Measurements from ENCODE around the gene FAM83D.

Gene FAM83D

DNA sequence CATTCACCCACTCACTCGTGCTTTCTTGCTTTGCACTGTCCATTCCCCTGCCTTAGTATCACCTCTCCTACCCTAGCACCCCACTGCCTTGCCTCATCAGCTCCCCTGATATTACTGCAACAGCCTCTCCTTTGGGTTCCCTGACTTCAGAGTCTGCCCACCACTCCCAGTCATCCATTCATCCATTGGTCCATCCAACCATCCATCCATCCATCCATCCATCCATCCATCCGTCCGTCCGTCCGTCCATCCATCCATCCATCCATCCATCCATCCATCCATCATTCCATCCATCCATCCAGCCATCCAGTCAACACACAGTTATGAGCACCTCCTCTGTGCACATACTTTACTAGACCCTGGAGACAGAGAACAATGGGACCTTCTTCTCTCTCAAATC is 22.9 kb upstream of the FAM83D start:
- no peak for DNase-seq (ENCODE audit: low read depth in 1 of 2, low spot score in 1 of 2)
- in situ Hi-C loops (cut with HindIII; ENCODE audit: low pct_unique_long_range_greater_than_20kb, low sequenced_read_pairs), result no loop called here

DNA sequence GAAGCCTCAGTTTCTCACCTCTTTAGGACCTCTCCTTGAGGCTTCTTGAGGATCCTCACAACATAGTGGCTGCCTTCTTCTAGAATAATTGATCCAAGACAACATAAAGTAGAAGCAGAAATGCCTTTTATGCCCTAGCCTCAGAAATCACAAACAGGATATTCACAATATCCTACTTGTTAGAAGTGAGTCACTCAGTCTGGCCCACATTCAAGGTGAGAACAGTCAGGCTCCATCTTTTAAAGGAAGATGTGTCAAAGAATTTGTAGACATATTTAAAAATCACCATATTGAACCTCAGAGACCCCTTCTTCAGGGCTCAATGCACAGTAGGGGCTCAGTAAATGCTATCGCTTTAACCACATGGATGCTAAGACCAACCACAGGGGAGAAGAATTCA is 20.8 kb upstream of the FAM83D start:
- no peak for DNase-seq (ENCODE audit: low read depth in 1 of 2, low spot score in 1 of 2)
- no peak for TF ChIP-seq JUND (IDR thresholded peaks at IDR 0.05; ENCODE audit: low read depth)
- in situ Hi-C loops (cut with HindIII; ENCODE audit: low pct_unique_long_range_greater_than_20kb, low sequenced_read_pairs), result no loop called here

More for the DNA sequence above, 22.9 kb upstream of the FAM83D start:
- no peak for TF ChIP-seq JUND (IDR thresholded peaks at IDR 0.05; ENCODE audit: low read depth)

DNA sequence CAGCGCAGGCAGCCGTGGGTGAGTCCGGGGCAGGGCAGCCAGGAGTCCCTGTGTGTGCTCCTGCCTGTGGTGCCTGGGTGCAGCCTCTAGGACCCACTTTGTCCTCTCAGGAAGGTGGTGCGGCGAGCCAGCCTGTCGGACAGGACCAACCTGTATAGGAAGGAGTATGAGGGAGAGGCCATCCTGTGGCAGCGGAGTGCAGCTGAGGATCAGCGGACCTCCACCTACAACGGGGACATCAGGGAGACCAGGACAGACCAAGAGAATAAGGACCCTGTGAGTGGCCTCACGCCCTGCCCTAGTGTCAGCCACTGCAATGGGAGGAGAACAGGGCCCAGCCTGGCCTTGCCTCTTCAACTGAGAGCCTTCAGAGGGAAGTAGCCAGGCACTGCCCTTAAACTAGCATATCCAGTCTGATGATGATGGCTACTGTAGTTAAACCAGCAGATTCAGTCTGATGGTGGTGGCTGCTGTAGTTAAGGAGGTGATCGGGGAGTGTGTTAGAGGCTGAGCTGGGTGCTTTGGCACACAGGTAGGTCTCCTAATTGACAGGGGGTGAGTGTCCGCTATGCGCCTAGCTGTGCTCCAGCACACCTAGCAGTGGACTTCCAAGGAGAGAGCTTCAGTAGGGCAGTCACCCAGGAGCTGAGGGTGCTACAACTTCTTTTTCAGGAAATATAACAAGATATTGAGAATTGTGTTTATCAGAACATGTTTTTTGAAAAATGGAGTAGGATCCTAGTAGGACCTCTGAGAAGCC is 18.1 kb upstream of the FAM83D start:
- peak in 1 of 2 experiments; percentile 41 for DNase-seq (ENCODE audit: low read depth in 1 of 2, low spot score in 1 of 2)
- in situ Hi-C loops (cut with HindIII; ENCODE audit: low pct_unique_long_range_greater_than_20kb, low sequenced_read_pairs), result no loop called here
- no peak for TF ChIP-seq JUND (IDR thresholded peaks at IDR 0.05; ENCODE audit: low read depth)

GRCh38 chr20:38915355-38915754 is 10.9 kb upstream of the FAM83D start:
- in situ Hi-C loops (cut with HindIII; ENCODE audit: low pct_unique_long_range_greater_than_20kb, low sequenced_read_pairs), result no loop called here
- TF ChIP-seq JUND (IDR thresholded peaks at IDR 0.05; ENCODE audit: low read depth), result no peak
- no peak for DNase-seq (ENCODE audit: low read depth in 1 of 2, low spot score in 1 of 2)

- in situ Hi-C loops (cut with HindIII; ENCODE audit: low pct_unique_long_range_greater_than_20kb, low sequenced_read_pairs), result no loop called here
- no peak for DNase-seq (ENCODE audit: low read depth in 1 of 2, low spot score in 1 of 2)
- no peak for TF ChIP-seq JUND (IDR thresholded peaks at IDR 0.05; ENCODE audit: low read depth)
Measured at GRCh38 chr20:38917657-38918056, 8.6 kb upstream of the FAM83D start.

DNA sequence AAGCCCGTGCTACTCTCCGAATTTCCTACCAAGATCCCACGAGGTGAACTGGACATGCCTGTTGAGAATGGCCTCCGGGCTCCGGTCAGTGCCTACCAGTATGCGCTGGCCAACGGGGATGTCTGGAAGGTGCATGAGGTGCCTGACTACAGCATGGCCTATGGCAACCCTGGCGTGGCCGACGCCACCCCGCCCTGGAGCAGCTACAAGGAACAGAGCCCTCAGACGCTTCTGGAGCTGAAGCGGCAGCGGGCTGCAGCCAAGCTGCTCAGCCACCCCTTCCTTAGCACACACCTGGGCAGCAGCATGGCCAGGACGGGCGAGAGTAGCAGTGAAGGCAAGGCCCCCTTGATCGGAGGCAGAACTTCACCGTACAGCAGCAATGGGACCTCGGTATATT is 8.0 kb upstream of the FAM83D start:
- TF ChIP-seq JUND (IDR thresholded peaks at IDR 0.05; ENCODE audit: low read depth), result no peak
- in situ Hi-C loops (cut with HindIII; ENCODE audit: low pct_unique_long_range_greater_than_20kb, low sequenced_read_pairs), result no loop called here
- no peak for DNase-seq (ENCODE audit: low read depth in 1 of 2, low spot score in 1 of 2)

GRCh38 chr20:38919683-38920082 is 6.5 kb upstream of the FAM83D start:
- no peak for TF ChIP-seq JUND (IDR thresholded peaks at IDR 0.05; ENCODE audit: low read depth)
- no peak for DNase-seq (ENCODE audit: low read depth in 1 of 2, low spot score in 1 of 2)
- in situ Hi-C loops (cut with HindIII; ENCODE audit: low pct_unique_long_range_greater_than_20kb, low sequenced_read_pairs), result no loop called here

- TF ChIP-seq JUND (IDR thresholded peaks at IDR 0.05; ENCODE audit: low read depth), result no peak
- in situ Hi-C loops (cut with HindIII; ENCODE audit: low pct_unique_long_range_greater_than_20kb, low sequenced_read_pairs), result no loop called here
- DNase-seq (ENCODE audit: low read depth in 1 of 2, low spot score in 1 of 2), result no peak
Measured at GRCh38 chr20:38920411-38920810, 5.8 kb upstream of the FAM83D start.

GRCh38 chr20:38920851-38921250 is 5.4 kb upstream of the FAM83D start:
- in situ Hi-C loops (cut with HindIII; ENCODE audit: low pct_unique_long_range_greater_than_20kb, low sequenced_read_pairs), result no loop called here
- no peak for DNase-seq (ENCODE audit: low read depth in 1 of 2, low spot score in 1 of 2)
- no peak for TF ChIP-seq JUND (IDR thresholded peaks at IDR 0.05; ENCODE audit: low read depth)

DNA sequence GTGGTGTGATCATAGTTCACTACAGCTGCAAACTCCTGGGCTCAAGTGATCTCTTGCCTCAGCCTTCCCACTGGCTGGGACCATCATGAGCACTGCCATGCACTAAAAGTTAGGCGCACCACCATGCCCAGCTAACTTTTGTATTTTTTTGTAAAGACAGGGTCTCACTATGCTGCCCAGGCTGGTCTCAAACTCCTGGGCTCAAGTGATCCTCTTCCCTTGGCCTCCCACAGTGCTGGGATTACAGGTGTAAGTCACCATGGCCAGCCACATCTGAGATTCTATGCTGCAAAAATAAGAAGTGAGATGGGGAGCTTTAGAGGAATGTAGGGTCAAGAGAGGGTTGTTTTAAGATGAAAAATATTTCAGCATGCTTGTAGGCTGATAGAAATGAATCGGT is 1.5 kb upstream of the FAM83D start:
- DNase-seq (ENCODE audit: low read depth in 1 of 2, low spot score in 1 of 2), result no peak
- no peak for TF ChIP-seq JUND (IDR thresholded peaks at IDR 0.05; ENCODE audit: low read depth)
- in situ Hi-C loops (cut with HindIII; ENCODE audit: low pct_unique_long_range_greater_than_20kb, low sequenced_read_pairs), result no loop called here

- no peak for TF ChIP-seq JUND (IDR thresholded peaks at IDR 0.05; ENCODE audit: low read depth)
- no peak for DNase-seq (ENCODE audit: low read depth in 1 of 2, low spot score in 1 of 2)
- in situ Hi-C loops (cut with HindIII; ENCODE audit: low pct_unique_long_range_greater_than_20kb, low sequenced_read_pairs), result no loop called here
Measured at GRCh38 chr20:38926934-38927616, 858 bp downstream of the FAM83D start.

DNA sequence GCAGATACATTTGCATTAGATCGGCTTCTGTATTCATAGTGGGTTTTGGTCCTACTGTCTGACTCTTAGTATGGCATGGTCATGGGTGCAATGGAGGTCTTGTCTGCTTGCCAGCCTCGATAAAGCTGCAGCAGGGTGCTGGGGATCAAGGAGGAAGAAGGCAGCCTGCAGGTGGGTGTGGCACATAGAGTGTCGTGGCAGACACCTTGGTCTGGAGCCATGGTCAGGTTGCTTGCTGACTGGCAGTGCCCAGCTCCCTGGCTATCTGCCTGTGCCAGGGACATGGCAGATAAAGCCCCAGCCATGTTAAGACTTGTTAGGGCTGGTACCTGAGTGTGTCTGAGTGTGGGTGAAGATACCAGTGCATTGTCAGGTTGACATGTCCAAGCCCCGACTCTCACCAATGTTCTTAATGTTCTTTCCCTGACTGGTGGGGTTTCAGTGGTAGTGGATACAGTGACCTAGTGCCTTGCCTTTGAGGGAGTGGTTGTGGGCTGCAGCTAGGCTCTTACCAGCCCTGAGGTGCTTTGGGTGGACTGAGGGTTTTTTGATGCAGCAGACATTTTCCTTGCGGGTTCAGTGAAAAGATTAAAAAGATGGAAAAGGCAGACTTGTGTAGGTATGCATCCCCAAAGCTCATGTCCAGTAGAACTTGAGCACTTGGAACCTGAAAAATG is 1.8 kb downstream of the FAM83D start:
- TF ChIP-seq JUND (IDR thresholded peaks at IDR 0.05; ENCODE audit: low read depth), result no peak
- in situ Hi-C loops (cut with HindIII; ENCODE audit: low pct_unique_long_range_greater_than_20kb, low sequenced_read_pairs), result no loop called here
- no peak for DNase-seq (ENCODE audit: low read depth in 1 of 2, low spot score in 1 of 2)

DNA sequence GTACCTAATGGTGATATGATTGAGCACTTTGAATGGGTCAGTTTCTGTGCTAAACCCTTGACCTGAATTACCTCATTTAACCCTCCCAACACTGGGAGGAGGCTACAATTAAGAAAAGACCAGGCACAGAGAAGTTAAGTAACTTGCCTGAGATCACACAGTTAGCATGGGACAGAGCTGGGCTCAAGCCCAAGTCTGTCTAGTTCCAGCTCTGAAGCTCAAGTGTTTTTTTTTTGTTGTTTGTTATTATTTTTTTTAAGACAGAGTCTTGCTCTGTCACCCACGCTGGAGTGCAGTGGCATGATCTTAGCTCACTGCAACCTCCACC is 4.0 kb downstream of the FAM83D start:
- DNase-seq (ENCODE audit: low read depth in 1 of 2, low spot score in 1 of 2), result no peak
- in situ Hi-C loops (cut with HindIII; ENCODE audit: low pct_unique_long_range_greater_than_20kb, low sequenced_read_pairs), result no loop called here
- TF ChIP-seq JUND (IDR thresholded peaks at IDR 0.05; ENCODE audit: low read depth), result no peak

Measured in T47D (cell line).